NCI-H128 (cell line): ENCODE results near the gene KRT16.
"Not testable (repeated sequence)": the region's sequence is repeated elsewhere in the genome, so short reads cannot be mapped to it uniquely, and the experiment has no call there.

Experiments
- DNase-seq: peaks from one replicate; lab custom pipeline; 2025; ENCODE audit not compliant: unreplicated experiment; lab: John Stamatoyannopoulos, UW

The KRT16 gene

GRCh38 chr17:41612376-41613160, at the start of gene KRT16:
Gene KRT16 (minus strand): TSS chr17:41612767. CDS start chr17:41612688, 79 bp downstream.
- not testable (repeated sequence) for DNase-seq

DNA sequence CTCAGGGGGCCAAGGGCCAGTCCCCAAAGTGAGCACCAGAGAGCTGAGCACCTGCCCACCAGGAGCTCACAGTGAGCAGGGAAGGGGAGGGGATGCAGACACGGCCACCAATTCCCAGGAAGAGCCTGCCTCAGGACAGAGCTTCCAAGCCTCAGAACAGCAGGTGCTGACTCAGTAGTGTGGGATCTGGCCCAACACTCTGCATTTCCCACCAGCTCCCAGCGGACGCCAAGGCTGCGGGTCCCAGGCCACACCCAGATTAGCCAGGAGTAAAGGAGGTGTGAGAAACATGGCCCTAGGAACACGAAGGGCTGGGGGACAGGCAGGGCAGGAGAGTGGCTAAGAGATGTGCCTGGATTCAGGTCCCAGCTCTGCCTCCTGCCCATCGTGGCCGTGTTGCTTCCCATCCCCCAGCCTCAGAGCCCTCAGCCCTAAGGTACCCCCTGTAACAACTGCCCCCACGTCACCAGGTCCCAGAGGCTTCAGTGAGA, 47.7 kb upstream of the KRT16 start:
- DNase-seq = no peak

GRCh38 chr17:41659427-41660212, 47.1 kb upstream of the KRT16 start:
- DNase-seq = no peak

- DNase-seq = no peak
Observed at GRCh38 chr17:41658846-41659245, 46.3 kb upstream of the KRT16 start.

DNA sequence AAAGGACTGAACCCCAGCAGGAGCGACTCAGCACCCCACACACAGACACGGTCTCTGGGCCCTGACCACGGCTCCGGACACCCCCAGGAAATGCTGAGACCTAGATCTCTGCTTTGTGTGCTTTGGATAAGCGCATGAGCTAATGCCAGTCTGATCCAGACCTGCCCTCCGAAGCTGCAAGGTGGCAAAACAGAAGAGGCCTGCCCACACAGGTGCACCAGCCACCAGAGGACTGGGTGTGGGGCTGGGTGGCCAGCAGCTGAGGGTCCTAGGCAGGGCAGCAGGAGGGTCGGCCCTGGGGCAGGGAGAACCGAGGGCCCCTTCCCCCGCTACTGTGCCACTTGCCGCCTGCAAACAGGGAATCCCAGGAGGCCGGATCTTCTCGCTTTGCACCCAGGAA, 45.4 kb upstream of the KRT16 start:
- DNase-seq = no peak

DNA sequence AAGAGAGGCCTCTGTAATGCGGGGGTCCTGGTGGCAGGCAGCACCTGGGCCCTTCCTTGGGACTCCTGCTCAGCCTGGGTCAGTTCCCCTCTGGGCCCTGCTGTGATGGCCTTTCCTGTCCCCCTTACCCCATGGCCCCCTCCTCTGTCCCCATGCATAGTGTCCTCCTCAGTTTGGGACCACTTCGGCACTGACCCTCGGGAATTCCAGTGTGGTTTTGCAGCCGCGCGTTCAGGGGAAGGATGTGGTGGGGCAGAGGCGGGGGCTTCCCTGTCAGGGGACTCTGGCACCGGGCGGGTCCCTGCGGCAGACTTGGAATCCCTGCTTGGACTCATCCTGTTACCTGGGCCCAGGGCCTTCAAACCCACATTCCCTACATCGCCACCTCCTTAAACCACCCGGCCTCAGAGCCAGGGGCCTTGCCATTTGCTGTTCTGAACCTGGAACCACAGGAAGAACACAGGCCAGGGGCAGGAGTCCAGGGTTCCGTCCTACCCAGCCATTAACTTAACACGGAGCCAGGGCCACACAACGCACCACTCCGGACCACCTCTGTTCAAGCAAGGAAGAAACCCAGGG, 44.7 kb upstream of the KRT16 start:
- no peak for DNase-seq

DNA sequence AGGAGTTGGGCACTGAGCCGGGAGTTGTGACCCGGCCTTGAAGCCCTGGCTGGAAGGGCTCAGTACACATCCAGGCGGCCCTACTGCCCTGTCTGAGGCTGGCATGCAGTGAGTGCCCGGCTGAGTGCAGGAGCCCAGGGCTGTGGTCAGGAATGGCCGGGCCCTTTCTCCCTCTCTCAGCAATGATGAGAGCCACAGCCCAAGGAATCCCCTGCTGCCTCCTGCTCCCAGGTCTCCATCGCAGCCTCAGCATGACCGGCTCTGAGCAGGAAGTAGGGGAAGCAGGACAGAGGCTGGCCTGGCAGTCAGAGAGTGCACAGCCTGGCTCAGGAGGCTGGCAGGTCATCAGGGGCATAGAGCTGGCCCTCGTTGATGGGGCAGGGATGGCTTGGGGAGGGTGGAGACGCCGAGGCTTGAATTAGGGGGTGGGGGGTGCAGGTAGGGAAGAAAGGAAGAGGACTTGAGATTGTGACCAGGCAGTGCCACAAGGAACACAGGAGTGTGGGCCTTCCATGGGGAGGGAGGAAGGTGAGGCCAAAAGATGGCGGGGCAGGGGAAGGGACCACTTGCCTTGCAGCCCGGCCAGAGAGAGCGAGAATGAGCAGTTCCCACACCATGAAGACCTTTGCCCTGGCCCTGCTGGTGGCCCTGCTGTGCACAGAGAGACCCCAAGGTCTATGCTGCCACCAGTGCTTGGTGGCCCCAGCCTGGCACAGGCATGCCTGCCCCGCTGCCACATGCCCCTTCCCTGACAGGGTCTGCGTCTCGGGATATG, 43.9 kb upstream of the KRT16 start:
- DNase-seq = no peak

- DNase-seq = no peak
Observed at GRCh38 chr17:41655611-41656111, 43.1 kb upstream of the KRT16 start.

DNA sequence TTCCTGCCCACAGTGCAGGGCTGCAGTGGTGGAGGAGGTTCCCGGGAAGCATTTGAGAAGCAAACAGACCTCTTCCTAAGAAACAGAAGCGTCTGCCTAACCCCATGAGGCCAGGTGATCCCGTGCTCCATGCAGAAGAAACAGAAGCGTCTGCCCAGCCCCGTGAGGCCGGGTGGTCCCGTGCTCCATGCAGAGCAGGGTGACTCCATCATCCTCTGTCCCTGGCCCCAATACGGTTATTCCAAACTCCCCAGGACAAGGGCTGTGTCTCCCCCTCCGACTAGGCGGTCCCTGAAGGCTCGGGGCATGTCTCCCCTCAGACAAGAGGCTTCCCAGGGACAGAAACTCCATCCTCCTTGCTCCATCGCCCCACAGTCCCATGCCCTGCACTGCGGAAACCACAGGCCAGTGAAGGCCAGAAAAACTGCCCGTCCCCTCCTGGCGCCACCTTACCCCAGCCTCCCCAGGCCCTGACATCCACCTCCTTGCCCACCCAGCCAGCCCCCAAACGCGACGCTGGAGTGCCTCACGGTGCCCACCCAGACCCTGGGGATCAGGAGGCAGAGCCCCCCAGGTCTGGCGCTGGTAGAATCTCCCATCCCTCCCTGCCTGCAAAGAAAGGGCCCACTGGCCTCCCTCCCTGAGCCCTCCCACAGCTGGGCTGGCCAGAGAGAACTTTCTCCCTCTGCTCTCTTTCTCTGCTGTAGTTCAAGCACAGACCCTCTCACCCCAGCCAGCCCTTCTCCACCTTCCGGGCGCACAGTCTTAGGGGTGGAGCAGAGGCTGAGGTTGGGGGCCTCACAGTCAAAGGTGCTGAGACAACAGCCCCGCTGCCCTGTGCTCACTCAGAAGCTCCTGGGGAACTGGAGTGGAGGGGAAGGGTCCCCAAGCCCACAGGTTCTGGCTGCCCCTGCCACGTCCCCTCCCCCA, 42.4 kb upstream of the KRT16 start:
- no peak for DNase-seq

- DNase-seq = no peak
Observed at GRCh38 chr17:41653892-41654677, 41.5 kb upstream of the KRT16 start.

GRCh38 chr17:41653421-41653820, 40.9 kb upstream of the KRT16 start:
- no peak for DNase-seq

- DNase-seq = no peak
Observed at GRCh38 chr17:41652461-41652970, 39.9 kb upstream of the KRT16 start.

DNA sequence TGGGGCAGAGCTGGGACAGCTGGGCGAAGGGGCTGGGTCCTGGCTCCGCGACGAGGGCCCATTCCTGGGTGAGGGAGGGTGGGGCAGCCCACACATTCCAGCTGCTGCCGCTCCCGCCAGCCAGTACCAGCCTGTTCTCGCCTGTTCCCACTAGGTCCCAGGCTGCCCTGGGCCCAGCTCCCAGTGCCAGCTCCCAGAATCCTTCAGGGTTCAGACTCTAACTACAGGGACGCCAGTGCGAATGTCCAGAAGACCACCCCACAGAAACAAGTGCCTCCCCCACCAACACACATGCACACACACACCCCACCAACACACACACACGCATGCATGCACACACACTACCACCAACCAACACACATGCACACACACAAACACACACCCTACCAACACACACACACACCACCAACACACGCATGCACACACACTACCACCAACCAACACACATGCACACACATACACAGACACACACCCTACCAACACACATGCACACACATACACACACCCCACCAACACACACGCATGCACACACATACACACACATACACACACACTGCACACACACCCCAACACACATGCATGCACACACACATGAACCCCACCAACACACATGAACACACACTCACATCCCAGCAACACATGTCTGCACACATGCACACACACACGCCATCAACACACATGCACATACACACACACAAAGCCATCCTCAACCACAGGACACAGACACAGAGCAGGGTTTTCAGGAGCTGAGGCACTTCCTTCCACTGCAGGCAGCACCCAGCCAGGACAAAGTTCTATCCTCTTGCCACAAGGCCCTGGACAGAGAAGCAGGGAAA, 39.3 kb upstream of the KRT16 start:
- DNase-seq = no peak

GRCh38 chr17:41650794-41651624, 38.4 kb upstream of the KRT16 start:
- no peak for DNase-seq

DNA sequence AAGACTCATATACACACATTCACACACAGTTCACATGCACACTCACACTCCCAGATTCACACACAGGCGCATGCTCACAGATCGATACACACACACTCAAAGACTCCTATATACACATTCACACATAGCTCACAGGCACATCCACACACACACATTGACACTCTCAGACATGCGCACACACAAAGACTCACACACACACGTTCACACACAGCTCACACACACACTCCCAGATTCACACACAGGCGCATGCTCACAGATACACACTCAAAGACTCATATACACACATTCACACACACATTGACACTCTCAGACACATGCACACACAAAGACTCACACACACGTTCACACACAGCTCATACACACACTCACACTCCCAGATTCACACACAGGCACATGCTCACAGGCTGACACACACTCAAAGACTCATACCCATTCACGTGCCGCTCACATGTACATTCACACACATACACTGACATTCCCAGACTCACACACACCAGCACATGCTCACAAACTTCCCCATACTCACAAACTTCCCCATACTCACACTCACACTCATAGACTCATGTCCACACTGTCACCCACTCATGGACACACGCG, 37.5 kb upstream of the KRT16 start:
- DNase-seq = no peak

DNA sequence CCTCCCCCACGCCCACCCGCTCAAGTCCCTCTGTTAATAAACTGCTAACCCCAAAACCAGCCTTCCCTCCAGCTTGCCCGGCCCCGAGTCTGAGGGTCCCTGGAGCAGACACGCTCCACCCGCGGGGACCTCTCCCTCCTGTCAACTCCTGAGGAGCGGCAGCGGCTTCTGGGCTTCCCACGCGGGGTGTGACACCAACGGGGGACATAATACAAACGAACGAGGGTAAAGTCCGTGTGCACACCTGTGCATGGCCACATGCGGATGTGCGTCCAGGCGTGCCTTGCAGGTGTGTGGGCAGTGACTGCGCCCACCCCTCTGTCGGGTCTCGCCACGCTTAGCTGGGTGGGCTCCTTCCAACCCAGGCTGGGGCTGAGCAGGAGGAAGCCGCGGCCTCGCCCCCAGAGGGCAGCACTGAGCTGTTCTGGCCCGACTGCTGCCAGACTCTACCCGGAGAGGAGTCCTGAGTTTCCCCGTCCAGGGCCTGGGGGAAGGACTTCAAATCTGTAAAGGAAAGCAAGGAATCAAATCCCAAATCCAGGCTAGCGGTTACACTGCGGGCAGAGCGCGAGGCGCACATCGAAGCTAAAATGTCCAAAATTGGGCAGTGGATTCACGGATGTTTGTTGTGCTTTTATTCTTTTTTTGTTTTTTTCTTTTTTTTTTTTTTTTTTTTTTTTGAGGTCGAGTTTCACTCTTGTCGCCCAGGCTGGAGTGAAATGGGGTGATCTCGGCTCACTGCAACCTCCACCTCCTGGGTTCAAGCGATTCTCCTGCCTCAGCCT, 36.0 kb upstream of the KRT16 start:
- peak; percentile 25 for DNase-seq
